Panc1 (cell line): ENCODE measurements around the gene QRICH2.

Experiments
- CTCF ChIP-seq: fragments of 450-650 bp; IDR thresholded peaks from 2 replicates; pipeline ENCODE4 v1.5.1; 2017; ENCODE audit warnings: mild to moderate bottlenecking
- POLR2AphosphoS5 ChIP-seq: IDR thresholded peaks from 2 replicates; pipeline ENCODE4 v1.6.1; 2012; ENCODE audit warnings: mild to moderate bottlenecking, low read depth, low read length, moderate library complexity
- REST ChIP-seq, 2 experiments: IDR thresholded peaks; 2 replicates each; pipeline ENCODE4 v1.6.1; 2011 to 2012; ENCODE audit warnings: low read depth in 2 of 2, control low read depth in 1 of 2, low read length in 1 of 2, mild to moderate bottlenecking in 1 of 2, moderate library complexity in 1 of 2; ENCODE audit not compliant: insufficient read depth in 1 of 2
- SIN3A ChIP-seq: IDR thresholded peaks from 2 replicates; pipeline ENCODE4 v1.6.1; 2012; ENCODE audit warnings: low read depth, mild to moderate bottlenecking, low read length, moderate library complexity, borderline replicate concordance; ENCODE audit not compliant: insufficient read depth
- TCF7L2 ChIP-seq: IDR thresholded peaks from 2 replicates; pipeline ENCODE4 v1.6.1; 2011; ENCODE audit warnings: mild to moderate bottlenecking, low read depth, low read length, inconsistent platforms

- TF ChIP-seq CTCF = no peak
- no peak for TF ChIP-seq SIN3A
- TF ChIP-seq POLR2AphosphoS5 = no peak
- TF ChIP-seq REST (IDR thresholded peaks at IDR 0.05; ENCODE audit: insufficient read depth in 1 of 2, low read depth in 2 of 2, low read length in 1 of 2) = no peak
- no peak for TF ChIP-seq TCF7L2
These were observed 57.9 kb downstream of the QRICH2 start for GRCh38 chr17:76250141-76250540.
